ENCODE data around the gene ATP5ME.

Gene ATP5ME

DNA sequence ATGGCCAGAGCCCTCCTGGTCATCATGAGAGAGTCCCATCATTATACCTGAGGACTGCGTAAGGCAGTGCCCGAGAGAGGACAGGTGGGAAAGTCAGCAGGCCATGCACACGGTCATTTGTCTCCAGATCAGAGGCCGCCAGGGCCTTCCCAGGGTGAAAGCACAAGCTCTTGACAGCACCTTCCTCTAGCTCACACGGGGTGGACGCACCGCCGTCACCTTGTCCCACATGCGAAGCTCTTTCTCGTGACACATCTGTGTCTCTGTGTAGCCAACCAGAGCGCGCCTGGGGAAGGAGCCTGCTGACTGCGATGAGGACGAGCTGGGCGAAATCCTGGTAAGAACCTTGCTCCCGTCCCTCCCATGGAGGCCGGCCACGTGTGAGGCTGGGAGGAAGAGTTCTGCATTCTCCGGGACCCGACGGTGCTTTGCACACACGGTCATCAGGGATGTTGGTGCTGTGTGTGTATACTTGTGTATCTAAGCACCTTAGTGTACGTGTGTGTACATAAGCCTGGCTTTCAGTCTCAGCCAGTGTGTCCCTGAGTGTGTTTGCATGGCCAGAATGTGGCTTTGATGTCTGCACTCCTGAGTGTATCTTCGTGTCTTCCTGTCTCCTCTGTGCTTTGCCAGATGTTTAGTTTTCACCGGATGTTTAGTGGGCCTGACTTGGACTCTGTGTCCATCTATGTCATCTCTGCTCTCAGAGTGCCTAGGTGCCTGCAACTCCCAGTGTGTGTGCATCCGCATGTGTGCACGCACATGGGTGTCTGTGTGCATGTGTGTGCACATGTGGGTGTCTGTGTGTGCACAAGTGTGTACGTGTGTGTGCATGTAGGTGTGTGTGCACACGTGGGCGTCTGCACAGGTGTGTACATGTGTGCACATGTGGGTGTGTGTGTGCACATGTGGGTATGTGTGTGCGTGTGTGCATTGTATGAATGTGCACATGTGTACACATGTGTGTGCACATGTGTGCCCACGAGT is 15.1 kb downstream of the ATP5ME start:
- TF ChIP-seq, protein P1, sequence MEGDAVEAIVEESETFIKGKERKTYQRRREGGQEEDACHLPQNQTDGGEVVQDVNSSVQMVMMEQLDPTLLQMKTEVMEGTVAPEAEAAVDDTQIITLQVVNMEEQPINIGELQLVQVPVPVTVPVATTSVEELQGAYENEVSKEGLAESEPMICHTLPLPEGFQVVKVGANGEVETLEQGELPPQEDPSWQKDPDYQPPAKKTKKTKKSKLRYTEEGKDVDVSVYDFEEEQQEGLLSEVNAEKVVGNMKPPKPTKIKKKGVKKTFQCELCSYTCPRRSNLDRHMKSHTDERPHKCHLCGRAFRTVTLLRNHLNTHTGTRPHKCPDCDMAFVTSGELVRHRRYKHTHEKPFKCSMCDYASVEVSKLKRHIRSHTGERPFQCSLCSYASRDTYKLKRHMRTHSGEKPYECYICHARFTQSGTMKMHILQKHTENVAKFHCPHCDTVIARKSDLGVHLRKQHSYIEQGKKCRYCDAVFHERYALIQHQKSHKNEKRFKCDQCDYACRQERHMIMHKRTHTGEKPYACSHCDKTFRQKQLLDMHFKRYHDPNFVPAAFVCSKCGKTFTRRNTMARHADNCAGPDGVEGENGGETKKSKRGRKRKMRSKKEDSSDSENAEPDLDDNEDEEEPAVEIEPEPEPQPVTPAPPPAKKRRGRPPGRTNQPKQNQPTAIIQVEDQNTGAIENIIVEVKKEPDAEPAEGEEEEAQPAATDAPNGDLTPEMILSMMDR (IDR thresholded peaks at IDR 0.05), result no peak
- no peak for DNase-seq (ENCODE audit: low spot score)

DNA sequence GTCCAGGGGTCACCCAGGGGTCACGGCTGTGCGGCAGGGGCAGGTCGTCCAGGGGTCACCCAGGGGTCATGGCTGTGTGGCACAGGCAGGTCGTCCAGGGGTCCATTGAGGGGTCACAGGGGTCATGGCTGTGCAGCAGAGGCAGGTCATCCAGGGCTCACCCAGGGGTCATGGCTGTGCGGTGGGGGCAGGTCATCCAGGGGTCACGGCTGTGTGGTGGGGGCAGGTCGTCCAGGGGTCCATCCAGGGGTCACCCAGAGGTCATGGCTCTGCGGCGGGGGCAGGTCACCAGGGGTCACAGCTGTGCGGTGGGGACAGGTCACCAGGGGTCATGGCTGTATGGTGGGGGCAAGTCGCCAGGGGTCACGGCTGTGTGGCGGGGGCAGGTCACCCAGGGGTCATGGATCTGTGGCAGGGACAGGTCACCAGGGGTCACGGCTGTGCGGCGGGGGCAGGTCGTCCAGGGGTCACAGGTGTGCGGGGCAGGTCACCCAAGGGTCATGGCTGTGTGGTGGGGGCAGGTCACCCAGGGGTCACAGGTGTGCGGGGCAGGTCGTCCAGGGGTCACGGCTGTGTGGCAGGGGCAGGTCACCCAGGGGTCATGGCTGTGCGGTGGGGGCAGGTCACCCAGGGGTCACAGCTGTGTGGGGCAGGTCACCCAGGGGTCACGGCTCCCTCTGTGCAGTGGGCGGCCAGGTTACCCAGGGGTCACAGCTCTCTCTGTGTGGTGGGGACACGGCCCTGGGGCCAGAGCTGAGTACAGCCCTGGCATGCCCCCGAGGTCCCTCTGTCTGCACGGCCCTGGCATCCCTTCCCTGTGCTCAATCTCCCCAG is 16.0 kb downstream of the ATP5ME start:
- H3K27ac ChIP-seq, result no peak overlapping the region
- no peak overlapping the region for H3K4me3 ChIP-seq
- TF ChIP-seq, protein P1 (IDR thresholded peaks at IDR 0.05), result no peak
- no peak for DNase-seq (ENCODE audit: low spot score)

More for the DNA sequence above, 15.1 kb downstream of the ATP5ME start:
- H3K4me3 ChIP-seq, result no peak overlapping the region
- no peak overlapping the region for H3K27ac ChIP-seq

DNA sequence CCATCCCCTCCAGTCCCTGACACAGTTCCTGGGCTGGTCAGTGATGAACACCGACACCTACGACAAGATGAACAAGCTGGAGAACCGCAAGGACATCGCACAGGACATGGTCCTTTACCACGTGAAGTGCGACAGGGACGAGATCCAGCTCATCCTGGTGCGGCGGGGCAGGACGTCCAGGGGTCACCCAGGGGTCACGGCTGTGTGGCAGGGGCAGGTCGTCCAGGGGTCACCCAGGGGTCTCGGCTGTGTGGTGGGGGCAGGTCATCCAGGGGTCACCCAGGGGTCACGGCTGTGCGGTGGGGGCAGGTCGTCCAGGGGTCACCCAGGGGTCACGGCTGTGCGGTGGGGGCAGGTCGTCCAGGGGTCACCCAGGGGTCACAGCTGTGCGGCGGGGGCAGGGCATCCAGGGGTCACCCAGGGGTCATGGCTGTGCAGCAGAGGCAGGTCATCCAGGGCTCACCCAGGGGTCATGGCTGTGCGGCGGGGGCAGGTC is 16.7 kb downstream of the ATP5ME start:
- Histone ChIP-seq H3K4me3 (no peak overlapping the region), H3K27ac (no peak overlapping the region)
- no peak for DNase-seq (ENCODE audit: low spot score)
- TF ChIP-seq, protein P1 (IDR thresholded peaks at IDR 0.05), result no peak

DNA sequence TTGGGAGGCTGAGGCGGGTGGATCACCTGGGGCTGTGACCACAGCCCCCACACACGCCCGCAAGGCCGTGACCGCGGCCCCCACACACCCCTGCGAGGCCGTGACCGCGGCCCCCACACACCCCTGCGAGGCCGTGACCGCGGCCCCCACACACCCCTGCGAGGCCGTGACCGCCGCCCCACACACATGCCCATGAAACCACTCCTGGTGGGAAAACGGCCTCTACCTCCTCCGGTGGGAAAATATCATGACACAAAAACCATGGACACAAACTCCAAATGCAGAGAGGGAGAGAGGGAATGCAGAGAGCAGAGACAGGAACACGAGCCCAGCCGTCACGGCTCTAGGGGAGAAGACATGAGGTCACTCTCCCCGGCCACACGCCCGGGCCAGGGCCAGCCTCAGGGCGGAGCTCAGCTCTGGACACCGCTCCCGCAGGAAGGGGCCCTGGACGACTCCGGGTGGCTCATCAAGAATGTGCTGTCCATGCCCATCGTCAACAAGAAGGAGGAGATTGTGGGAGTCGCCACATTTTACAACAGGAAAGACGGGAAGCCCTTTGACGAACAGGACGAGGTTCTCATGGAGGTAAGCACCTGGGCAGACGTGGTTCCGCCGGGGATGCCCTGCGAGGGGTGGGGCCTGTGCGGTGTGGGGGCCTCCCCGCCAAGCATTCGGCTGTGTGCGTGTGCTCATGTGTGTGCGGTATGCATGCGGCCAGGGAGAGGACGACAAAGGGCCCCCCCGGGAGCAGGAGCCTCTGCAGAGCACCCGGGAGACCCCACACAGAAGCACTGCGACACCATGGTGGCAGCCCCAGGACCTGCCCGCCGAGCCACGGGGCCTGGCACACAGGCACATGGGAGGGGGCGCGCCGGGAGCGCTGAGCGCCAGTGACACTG is 17.4 kb downstream of the ATP5ME start:
- Histone ChIP-seq H3K27ac (no peak overlapping the region), H3K4me3 (no peak overlapping the region)
- TF ChIP-seq, protein P1 (IDR thresholded peaks at IDR 0.05), result no peak
- no peak for DNase-seq (ENCODE audit: low spot score)

DNA sequence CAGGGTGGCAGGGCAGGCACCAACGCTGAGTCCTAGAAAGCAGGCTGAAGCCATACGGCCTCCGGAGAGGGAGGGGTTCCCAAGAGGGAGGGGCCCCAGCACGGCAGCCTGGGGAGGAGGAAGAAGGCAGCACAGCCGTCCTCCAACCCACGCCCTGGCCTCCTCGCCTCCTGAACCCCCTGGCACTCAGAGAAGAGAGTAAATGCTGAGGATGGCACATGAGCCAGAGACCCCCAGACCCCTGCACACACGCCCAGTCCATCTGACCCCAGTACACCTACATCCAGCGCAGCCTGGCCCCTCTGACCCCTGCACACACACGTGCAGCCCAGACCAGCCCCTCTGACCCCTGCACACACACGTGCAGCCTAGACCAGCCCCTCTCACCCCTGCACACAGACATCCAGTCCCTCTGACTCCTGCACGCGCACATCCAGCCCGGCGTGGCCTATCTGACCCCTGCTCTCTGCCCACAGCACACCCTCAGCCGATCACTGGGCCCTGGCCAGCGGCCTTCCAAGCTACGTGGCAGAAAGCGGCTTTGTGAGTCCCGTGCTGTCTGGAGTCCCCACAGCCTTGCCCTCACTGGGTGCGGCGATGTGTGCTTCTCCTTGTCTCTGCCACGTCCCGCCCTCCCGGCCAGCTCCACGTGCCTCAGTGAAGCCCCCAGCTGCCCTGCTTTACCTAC is 18.5 kb downstream of the ATP5ME start:
- Histone ChIP-seq H3K4me3 (no peak overlapping the region), H3K27ac (no peak overlapping the region)
- TF ChIP-seq, protein P1 (IDR thresholded peaks at IDR 0.05), result no peak
- DNase-seq (ENCODE audit: low spot score), result no peak

Data from coronary artery (tissue), 2 donors.